A549 treated with AZD9567 at 1 μM for 4 hours (cell line): ENCODE measurements around the gene DEK. TPM values are rescaled to one million over a fixed set of nuclear protein-coding genes. Genes with fewer than 3 reads are reported as not detected.

ENCODE experiments used
- total RNA-seq: library from RNA; stranded (reverse); fragments of 200-300 nt; extraction: Qiagen RNA extraction; gene quantifications from 5 replicates; pipeline ENCODE4 v1.2.3, GENCODE V29; 2022; ENCODE audit not compliant: insufficient read depth

Gene DEK, protein sequence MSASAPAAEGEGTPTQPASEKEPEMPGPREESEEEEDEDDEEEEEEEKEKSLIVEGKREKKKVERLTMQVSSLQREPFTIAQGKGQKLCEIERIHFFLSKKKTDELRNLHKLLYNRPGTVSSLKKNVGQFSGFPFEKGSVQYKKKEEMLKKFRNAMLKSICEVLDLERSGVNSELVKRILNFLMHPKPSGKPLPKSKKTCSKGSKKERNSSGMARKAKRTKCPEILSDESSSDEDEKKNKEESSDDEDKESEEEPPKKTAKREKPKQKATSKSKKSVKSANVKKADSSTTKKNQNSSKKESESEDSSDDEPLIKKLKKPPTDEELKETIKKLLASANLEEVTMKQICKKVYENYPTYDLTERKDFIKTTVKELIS
- total RNA-seq: 70.3 to 95.6 TPM (median 81.4 TPM) in 5 replicates

DNA sequence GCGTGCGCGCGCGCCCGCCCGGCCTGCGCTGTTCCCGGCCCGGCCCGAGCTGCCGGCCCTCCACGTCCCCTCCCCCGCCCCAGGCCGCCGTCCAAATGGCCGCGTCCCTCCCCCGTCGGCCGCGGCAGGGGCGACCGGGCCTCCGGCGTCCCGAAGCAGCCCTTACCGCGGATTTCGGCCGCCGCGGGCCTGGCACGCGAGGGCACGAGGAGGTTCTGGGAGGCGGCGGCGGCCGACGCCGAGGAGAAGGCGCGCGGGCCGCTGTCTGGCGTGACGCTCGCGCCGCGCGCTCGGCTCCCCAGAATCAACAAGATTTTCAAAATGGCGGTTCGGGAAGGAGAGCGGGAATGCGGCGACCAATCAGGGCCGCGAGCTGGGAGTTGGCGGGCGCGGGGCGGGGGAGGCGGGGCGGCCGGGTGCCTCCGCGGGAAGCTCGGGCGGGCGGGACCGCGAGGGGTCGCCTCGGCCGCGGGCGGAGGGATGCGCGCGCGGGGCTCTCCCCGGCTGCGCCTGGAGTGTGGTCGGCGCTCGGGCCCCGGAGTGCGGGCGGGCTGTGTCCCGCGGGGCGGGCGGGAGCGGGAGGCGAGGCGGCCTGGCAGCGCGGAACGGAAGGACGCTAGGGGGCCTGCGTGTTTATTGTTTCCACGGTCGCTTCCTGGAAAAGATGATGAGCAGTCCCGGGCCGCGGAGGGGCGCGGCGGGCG lies at the start of gene DEK:
DEK (minus strand) TSS at position 312 of the 704 bp plus-strand sequence. CDS start 543 bp downstream, outside the sequence.

Other genes with a start within 250 kb of the DEK start
- gene NHLRC1, start 141.9 kb downstream of the DEK start, total RNA-seq: 1.1 to 1.7 TPM (median 1.3 TPM) in 5 replicates
- 5.0 to 6.1 TPM (median 5.8 TPM) in 5 replicates for gene TPMT, start 109.5 kb downstream of the DEK start, total RNA-seq
- gene KDM1B, start 109.1 kb downstream of the DEK start, total RNA-seq: 6.2 to 9.5 TPM (median 7.8 TPM) in 5 replicates
- 0.22 to 0.60 TPM (median 0.39 TPM) in 4 of 5 replicates, not detected in the other for gene RNF144B, start 122.8 kb upstream of the DEK start, total RNA-seq